HG02588 (cell line): ENCODE measurements around the gene S100B.

ENCODE experiments used
- ATAC-seq: cut with Tn5 transposase; IDR thresholded peaks from one replicate; pipeline ENCODE4 v1.9.1; 2021; ENCODE audit warnings: mild to moderate bottlenecking, moderate library complexity; ENCODE audit not compliant: unreplicated experiment

The S100B gene

GRCh38 chr21:46562472-46562871 lies 42.4 kb downstream of the S100B start:
- ATAC-seq: no peak

- ATAC-seq: no peak
These were observed 43.3 kb downstream of the S100B start for GRCh38 chr21:46561445-46562090.

- ATAC-seq: no peak
These were observed 44.1 kb downstream of the S100B start for GRCh38 chr21:46560568-46561444.

- no peak for ATAC-seq
These were observed 45.4 kb downstream of the S100B start for GRCh38 chr21:46559291-46559983.

- no peak for ATAC-seq
These were observed 46.9 kb downstream of the S100B start for GRCh38 chr21:46557919-46558392.

- ATAC-seq: no peak
These were observed 47.4 kb downstream of the S100B start for GRCh38 chr21:46557469-46557868.

- ATAC-seq: no peak
These were observed 48.1 kb downstream of the S100B start for GRCh38 chr21:46556802-46557201.

GRCh38 chr21:46555678-46556077 lies 49.2 kb downstream of the S100B start:
- no peak for ATAC-seq

GRCh38 chr21:46555225-46555617 lies 49.7 kb downstream of the S100B start:
- ATAC-seq: no peak

- ATAC-seq: no peak
These were observed 50.3 kb downstream of the S100B start for GRCh38 chr21:46554431-46555224.

GRCh38 chr21:46553993-46554392 lies 50.9 kb downstream of the S100B start:
- no peak for ATAC-seq

GRCh38 chr21:46552865-46553379 lies 52.0 kb downstream of the S100B start:
- ATAC-seq: no peak

- no peak for ATAC-seq
These were observed 52.6 kb downstream of the S100B start for GRCh38 chr21:46552274-46552673.

GRCh38 chr21:46551636-46552241 lies 53.1 kb downstream of the S100B start:
- ATAC-seq: no peak

GRCh38 chr21:46550116-46550941 lies 54.6 kb downstream of the S100B start:
- ATAC-seq: no peak

GRCh38 chr21:46549650-46550049 lies 55.2 kb downstream of the S100B start:
- no peak for ATAC-seq
